Adipocyte (in vitro differentiated cells): Measurements from ENCODE around the gene WFDC5.
"Not testable (repeated sequence)": the region's sequence is repeated elsewhere in the genome, so short reads cannot be mapped to it uniquely, and the experiment has no call there.

Experiments used
- DNase-seq: peaks from one replicate; pipeline ENCODE4 v3.0.0-alpha.2; 2015; ENCODE audit warnings: low read depth
- H3K27me3 ChIP-seq: replicated peaks from 2 replicates; pipeline ENCODE4 v1.7.0; 2013; ENCODE audit warnings: mild to moderate bottlenecking, low read length, moderate library complexity; ENCODE audit not compliant: control insufficient read depth, insufficient read depth
- H3K36me3 ChIP-seq: 2 replicates; pipeline ENCODE4 v1.7.0; 2013; ENCODE audit warnings: low read length, mild to moderate bottlenecking, moderate library complexity; ENCODE audit not compliant: control insufficient read depth, insufficient read depth, severe bottlenecking
- H3K4me1 ChIP-seq: 2 replicates; pipeline ENCODE4 v1.7.0; 2013; ENCODE audit warnings: mild to moderate bottlenecking, low read length, moderate library complexity; ENCODE audit not compliant: control insufficient read depth, insufficient read depth
- H3K4me3 ChIP-seq: 2 replicates; pipeline ENCODE4 v1.7.0; 2013; ENCODE audit warnings: mild to moderate bottlenecking, low read length, moderate library complexity
- H3K9ac ChIP-seq: 2 replicates; pipeline ENCODE4 v1.7.0; 2013; ENCODE audit warnings: mild to moderate bottlenecking, low read length, moderate library complexity
- H3K9me3 ChIP-seq: 2 replicates; pipeline ENCODE4 v1.7.0; 2013; ENCODE audit warnings: mild to moderate bottlenecking, low read length, moderate library complexity; ENCODE audit not compliant: control insufficient read depth

Gene WFDC5

DNA sequence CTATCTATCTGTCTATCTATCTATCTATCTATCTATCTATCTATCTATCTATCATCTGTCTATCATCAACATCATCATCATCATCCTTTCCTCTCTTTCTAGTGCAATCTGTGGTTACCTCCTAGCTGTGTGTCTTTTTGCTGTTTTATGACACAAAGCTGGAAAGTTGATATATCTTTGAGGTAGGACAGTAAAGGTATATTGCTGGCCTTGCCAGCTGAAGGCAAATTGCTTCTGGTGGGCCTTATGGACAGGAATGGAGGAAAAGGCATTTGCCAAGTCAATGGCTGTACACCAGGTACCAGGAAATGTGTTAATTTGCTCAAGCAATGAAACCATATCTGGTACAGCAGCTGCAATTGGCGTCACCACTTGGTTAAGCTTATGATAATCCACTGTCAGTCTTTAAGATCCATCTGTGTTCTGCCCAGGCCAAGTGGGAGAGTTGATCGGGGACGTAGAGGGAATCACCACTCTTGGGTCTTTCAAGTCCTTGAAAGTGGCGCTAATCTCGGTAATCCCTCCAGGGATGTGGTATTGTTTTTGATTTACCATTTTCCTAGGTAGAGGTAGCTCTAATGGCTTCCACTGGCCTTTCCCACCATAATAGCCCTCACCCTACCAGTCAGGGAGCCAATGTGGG lies 24.9 kb upstream of the WFDC5 start:
- not testable (repeated sequence) for H3K9me3 ChIP-seq, H3K4me1 ChIP-seq, DNase-seq, H3K9ac ChIP-seq, H3K36me3 ChIP-seq, H3K4me3 ChIP-seq
- H3K27me3 ChIP-seq = peaks cover 13% of the 10 kb centered on the region

DNA sequence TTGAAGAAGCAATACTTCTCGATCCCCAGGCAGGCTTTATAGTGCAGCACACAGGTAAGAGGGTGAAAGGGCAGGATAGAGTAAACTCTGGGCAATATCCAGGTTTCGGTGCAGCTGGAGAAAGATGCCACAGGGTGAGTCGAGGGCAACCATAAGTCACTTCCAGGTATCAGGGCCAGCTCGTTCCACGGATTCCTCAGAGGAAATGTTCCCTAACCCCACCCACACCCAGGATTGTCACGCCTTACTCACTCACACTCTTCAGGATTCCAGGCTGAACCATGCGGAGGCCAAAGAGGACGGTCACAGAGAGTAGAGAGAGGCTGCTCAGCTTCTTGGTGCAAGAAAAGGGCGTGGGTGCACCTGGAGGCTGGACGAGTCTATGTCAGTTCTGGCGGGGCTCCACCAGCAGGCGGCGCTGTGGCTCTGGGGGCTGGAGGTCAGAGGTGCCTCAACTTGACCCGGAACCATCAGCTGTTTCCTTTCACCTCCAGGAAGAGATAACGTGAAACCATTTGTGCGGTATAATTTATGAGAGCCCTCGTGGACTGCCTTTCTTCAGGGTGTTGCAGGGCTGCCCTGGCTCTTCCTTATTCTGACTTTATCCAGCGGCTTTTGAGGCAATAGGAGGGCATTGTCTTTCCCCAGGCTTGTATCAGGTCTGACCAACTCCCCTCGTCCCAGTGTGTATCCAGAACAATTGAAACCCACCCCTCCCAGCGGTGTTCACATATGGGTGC lies 23.8 kb upstream of the WFDC5 start:
- H3K4me1 ChIP-seq = no peaks in the 10 kb centered on the region
- H3K36me3 ChIP-seq = no peaks in the 10 kb centered on the region
- no peaks in the 10 kb centered on the region for H3K9me3 ChIP-seq
- DNase-seq = peak; percentile 1
- peaks cover 6% of the 10 kb centered on the region for H3K27me3 ChIP-seq
- H3K4me3 ChIP-seq = no peak overlapping the region
- H3K9ac ChIP-seq = no peak overlapping the region

DNA sequence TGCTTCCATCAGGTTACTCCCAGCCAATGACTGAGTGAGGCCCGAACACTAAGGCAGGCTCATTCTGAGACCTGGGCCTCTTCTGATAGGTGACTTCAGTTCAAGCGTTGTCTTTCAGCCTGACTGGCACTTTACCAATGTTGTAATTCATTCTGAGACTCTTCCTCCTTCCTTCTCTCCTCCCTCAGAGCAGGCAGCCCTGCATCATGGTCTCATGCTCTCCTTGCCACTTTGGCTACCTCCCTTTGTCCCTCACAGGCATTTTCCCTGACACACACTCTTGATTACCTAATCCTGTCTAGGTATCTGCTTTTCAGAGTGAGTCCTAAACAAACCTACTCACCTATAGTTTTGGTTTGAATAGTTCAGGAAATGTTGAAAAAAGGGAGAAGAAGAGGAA lies 21.9 kb upstream of the WFDC5 start:
- DNase-seq = no peak
- Histone ChIP-seq H3K9ac (no peak overlapping the region), H3K4me3 (no peak overlapping the region), H3K4me1 (no peaks in the 10 kb centered on the region), H3K9me3 (no peaks in the 10 kb centered on the region), H3K36me3 (no peaks in the 10 kb centered on the region), H3K27me3 (peaks cover 6% of the 10 kb centered on the region)

DNA sequence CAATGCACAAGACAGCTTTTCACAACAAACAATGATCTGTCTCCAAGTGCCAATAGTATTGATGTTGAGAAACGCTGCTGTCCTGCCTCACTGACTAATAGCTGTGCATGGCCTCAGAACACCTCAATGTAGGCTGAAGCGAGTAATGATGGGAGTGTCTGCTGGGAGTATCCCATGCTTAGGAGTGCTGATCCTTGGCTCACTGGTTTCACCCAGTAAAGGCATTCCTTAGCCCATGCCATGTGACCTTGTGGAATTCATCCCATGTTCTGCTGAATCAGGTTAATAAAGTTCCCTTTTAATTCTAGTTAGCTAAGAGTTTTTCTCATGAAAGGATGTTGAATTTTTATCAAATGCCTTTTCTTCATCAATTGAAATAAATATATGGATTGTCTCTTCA lies 13.1 kb upstream of the WFDC5 start:
- no peaks in the 10 kb centered on the region for H3K4me1 ChIP-seq
- peaks cover 7% of the 10 kb centered on the region for H3K9me3 ChIP-seq
- H3K9ac ChIP-seq = no peak overlapping the region
- DNase-seq = no peak
- H3K36me3 ChIP-seq = no peaks in the 10 kb centered on the region
- peaks cover 33% of the 10 kb centered on the region for H3K27me3 ChIP-seq
- H3K4me3 ChIP-seq = no peak overlapping the region

DNA sequence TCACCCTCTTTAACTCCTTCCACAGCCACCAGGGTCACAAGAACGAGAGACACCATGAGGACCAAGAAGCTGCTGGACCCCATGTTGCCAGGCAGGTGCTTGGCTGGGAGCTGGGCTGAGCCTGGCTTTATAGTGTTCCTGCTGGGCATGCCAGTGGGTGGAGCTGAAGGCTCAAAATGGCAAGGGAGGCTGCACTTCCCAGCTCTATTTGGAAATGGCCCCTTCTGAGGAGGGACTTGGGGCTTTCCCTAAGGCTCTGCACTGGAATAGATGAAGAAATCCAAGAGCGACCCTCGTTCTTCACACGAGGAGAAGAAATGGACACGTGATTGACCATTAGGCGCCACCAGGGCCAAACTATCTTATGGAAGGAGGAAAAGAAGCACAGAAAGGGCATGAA lies 9.4 kb upstream of the WFDC5 start, which contains the start of gene WFDC12:
Gene WFDC12, minus strand, starts transcription at position 101 of the 400 bp plus-strand sequence. Its CDS starts 18 bp downstream, at position 83.
- H3K9ac ChIP-seq = no peak within 1 kb of the TSS
- no peaks in the 10 kb centered on the region for H3K4me1 ChIP-seq
- no peak for DNase-seq
- peaks cover 7% of the 10 kb centered on the region for H3K9me3 ChIP-seq
- peaks cover 41% of the 10 kb centered on the region for H3K27me3 ChIP-seq
- no peaks in the 10 kb centered on the region for H3K36me3 ChIP-seq
- no peak within 1 kb of the TSS for H3K4me3 ChIP-seq

DNA sequence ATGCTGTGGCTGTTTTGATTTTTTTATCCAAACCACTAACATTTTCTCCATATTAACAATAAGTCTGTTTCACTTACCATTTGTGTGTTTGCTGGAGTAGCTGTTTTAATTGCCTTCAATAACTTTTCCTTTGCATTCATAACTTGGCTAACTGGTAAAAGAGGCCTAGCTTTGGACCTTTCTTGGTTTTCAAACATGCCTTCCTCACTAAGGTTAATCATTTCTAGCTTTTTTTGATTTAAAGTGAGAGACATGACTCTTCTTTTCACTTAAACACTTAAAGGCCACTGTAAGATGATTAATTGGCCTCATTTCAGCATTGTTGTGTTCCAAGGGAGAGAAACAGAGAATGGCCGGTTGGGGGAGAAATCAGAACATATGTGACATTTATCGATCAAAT lies 6.4 kb upstream of the WFDC5 start:
- no peaks in the 10 kb centered on the region for H3K36me3 ChIP-seq
- H3K4me3 ChIP-seq = no peak overlapping the region
- H3K27me3 ChIP-seq = peaks cover 52% of the 10 kb centered on the region
- no peak for DNase-seq
- peaks cover 7% of the 10 kb centered on the region for H3K9me3 ChIP-seq
- no peak overlapping the region for H3K9ac ChIP-seq
- H3K4me1 ChIP-seq = no peaks in the 10 kb centered on the region

DNA sequence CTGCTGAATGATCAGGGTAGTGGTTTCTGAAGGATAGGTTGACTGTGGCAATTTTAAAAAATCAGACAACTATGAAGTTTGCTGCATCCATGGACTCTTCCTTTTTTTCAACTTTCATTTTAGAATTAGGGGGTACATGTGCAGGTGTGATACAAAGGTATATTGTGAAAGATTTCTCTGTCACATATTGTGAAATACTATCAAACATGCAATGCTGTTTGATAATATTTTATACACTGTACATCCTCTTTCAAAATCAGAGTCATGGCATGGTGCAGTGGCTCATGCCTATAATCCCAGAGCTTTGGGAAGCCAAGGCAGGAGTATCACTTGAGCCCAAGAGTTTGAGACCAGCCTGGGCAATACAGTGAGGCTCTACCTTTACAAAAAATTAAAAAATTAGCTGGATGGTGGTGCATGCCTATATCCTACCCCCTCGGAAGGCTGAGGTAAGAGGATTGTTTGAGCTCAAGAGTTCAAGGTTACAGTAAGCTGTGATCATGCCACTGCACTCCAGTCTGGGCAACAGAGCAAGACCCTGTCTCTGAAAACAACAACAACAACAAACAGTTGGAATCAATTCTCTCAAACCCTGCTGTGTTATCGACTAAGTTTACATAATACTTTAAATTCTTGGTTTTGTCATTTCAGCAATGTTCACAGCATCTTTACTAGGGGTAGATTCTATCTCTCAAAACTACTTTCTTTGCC lies 4.7 kb upstream of the WFDC5 start:
- Histone ChIP-seq H3K4me1 (no peaks in the 10 kb centered on the region), H3K36me3 (no peaks in the 10 kb centered on the region), H3K27me3 (peaks cover 50% of the 10 kb centered on the region), H3K4me3 (no peak overlapping the region), H3K9me3 (peaks cover 7% of the 10 kb centered on the region), H3K9ac (no peak overlapping the region)
- DNase-seq = no peak

DNA sequence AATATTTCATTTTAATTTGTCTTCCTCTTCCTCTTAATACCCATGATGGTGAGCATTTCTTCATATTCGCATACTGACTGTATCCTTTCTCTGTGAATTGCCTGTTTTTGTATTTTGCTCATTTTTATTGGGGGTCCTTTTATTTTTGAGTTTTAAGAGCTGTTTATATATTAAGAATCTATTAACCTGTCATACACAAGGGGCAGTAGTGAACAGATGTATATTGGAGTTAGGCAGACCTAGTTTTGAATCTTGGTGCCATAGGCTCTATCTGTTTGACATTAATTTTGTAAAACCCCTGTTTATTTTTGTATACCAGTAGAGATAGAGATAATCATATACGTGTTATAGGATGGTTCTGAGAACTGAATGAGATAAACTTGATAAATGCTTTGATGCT lies 3.1 kb upstream of the WFDC5 start:
- Histone ChIP-seq H3K36me3 (no peaks in the 10 kb centered on the region), H3K4me3 (no peak overlapping the region), H3K9me3 (no peaks in the 10 kb centered on the region), H3K4me1 (no peaks in the 10 kb centered on the region), H3K27me3 (peaks cover 40% of the 10 kb centered on the region), H3K9ac (no peak overlapping the region)
- no peak for DNase-seq

DNA sequence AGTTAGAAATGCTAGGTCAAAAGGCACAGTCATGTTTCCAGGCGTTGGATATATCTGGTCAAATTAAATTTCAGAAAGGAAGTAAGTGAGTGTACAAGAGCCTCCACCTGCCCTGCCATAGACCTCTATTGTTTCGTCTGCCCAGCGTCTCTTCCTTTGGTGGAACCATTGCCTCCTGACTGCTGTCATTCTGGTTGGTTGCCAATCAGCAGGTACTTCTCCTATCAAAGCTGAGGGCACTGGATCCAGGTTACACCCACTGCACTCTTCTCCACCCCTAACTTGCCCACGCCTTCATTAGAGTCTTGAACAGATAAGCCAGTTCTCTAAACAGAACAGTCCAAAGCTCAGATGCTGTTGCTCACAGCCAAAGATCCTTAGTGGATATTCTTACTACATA lies 2.6 kb upstream of the WFDC5 start:
- DNase-seq = no peak
- H3K9me3 ChIP-seq = no peaks in the 10 kb centered on the region
- H3K27me3 ChIP-seq = peaks cover 38% of the 10 kb centered on the region
- H3K4me3 ChIP-seq = no peak overlapping the region
- H3K36me3 ChIP-seq = no peaks in the 10 kb centered on the region
- no peaks in the 10 kb centered on the region for H3K4me1 ChIP-seq
- no peak overlapping the region for H3K9ac ChIP-seq

DNA sequence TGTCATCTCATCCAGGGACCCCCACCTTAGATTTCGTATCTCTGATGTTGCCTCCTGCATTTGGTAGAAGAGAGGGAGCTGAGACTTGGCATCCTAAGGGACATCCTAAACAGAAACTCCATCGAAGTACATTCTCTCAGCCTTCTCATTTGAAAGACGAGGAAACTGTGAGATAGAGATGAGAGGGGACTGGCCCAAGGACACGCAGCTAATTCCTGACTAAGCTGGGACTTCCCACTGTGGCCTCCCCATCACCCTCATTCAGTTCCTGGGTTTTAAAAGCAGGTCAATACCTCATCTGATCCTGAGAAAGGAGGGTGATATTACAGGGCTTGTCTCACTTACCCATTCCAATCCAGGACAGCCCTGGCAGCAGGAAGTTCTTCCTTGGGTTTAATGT lies 855 bp upstream of the WFDC5 start:
- Histone ChIP-seq H3K9me3 (no peaks in the 10 kb centered on the region), H3K4me3 (no peak overlapping the region), H3K4me1 (no peaks in the 10 kb centered on the region), H3K36me3 (no peaks in the 10 kb centered on the region), H3K9ac (no peak overlapping the region), H3K27me3 (peaks cover 50% of the 10 kb centered on the region)
- DNase-seq = no peak

DNA sequence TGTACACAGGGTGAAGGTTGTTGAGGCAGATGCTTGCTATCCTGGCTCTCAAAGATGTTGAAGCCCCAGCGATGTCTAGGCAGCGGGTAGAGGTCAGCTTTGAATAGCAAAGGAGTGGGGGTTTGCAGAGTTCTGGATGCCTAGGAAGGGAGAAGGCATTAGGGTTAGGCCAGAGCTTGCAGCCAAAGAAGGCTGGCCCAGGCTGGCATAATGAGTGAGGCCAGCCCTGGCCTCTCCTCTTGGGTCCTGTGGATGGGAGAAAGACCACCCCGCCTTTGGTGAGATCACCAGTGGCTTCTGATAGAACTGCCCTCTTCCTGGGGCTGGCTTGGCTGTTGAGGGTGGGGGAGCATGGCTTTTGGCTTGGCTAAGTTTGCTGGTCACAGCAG lies 406 bp upstream of the WFDC5 start:
- no peaks in the 10 kb centered on the region for H3K36me3 ChIP-seq
- DNase-seq = no peak
- no peaks in the 10 kb centered on the region for H3K4me1 ChIP-seq
- no peaks in the 10 kb centered on the region for H3K9me3 ChIP-seq
- H3K4me3 ChIP-seq = no peak overlapping the region
- H3K27me3 ChIP-seq = peaks cover 49% of the 10 kb centered on the region
- no peak overlapping the region for H3K9ac ChIP-seq
